Liver (tissue), 9 donors: Measurements from ENCODE around the gene ITPRID2. TPM values are rescaled to one million over a fixed set of nuclear protein-coding genes. Genes with fewer than 3 reads are reported as not detected.

ENCODE experiments used
- DNase-seq: peaks from one replicate; pipeline ENCODE4 v3.0.0-alpha.2; 2017; ENCODE audit warnings: low spot score
- H3K27ac ChIP-seq, 2 donors: one replicate each; pipeline ENCODE4 v1.7.0; 2013; ENCODE audit warnings: inconsistent platforms in 2 of 2, low read length in 2 of 2, control low read depth in 1 of 2, low read depth in 1 of 2, mild to moderate bottlenecking in 1 of 2
- H3K27me3 ChIP-seq, 4 donors: one replicate each; pipeline versions ENCODE4 v1.6.1 to v1.7.0; 2013; ENCODE audit warnings: low read length in 3 of 4, inconsistent platforms in 1 of 4, mild to moderate bottlenecking in 1 of 4, moderate library complexity in 1 of 4; ENCODE audit not compliant: control insufficient read depth in 4 of 4, insufficient read depth in 4 of 4
- H3K36me3 ChIP-seq, 4 donors: one replicate each; pipeline versions ENCODE4 v1.6.1 to v1.7.0; 2013; ENCODE audit warnings: low read length in 3 of 4, mild to moderate bottlenecking in 3 of 4, low read depth in 1 of 4, moderate library complexity in 1 of 4; ENCODE audit not compliant: control insufficient read depth in 4 of 4, insufficient read depth in 3 of 4
- H3K4me1 ChIP-seq, 4 donors: one replicate each; pipeline versions ENCODE4 v1.6.1 to v1.7.0; 2013; ENCODE audit warnings: low read length in 3 of 4, mild to moderate bottlenecking in 3 of 4, moderate library complexity in 1 of 4; ENCODE audit not compliant: control insufficient read depth in 4 of 4, insufficient read depth in 4 of 4
- H3K4me3 ChIP-seq, 3 donors: one replicate each; pipeline versions ENCODE4 v1.6.1 to v1.7.0; 2013; ENCODE audit warnings: low read length in 3 of 3, control low read depth in 1 of 3, low read depth in 1 of 3, mild to moderate bottlenecking in 1 of 3
- H3K9ac ChIP-seq, 2 donors: one replicate each; pipeline ENCODE4 v1.7.0; 2013; ENCODE audit warnings: low read length in 2 of 2, mild to moderate bottlenecking in 2 of 2, moderate library complexity in 2 of 2, control low read depth in 1 of 2, low read depth in 1 of 2
- H3K9me3 ChIP-seq, 4 donors: one replicate each; pipeline versions ENCODE4 v1.6.1 to v1.7.0; 2013; ENCODE audit warnings: low read length in 3 of 4; ENCODE audit not compliant: control insufficient read depth in 4 of 4
- ATF3 ChIP-seq: IDR thresholded peaks from 2 replicates; pipeline ENCODE4 v1.6.1; 2016; ENCODE audit warnings: antibody characterized with exemption
- CTCF ChIP-seq: fragments of 150-350 bp; IDR thresholded peaks from 2 replicates; pipeline ENCODE4 v1.5.1; 2017; ENCODE audit warnings: improper control_type of control experiment, low read depth, low read length; ENCODE audit not compliant: missing input control
- EGR1 ChIP-seq, 2 donors: IDR thresholded peaks; 2 replicates each; pipeline ENCODE4 v1.6.1; 2016 to 2018; ENCODE audit warnings: antibody characterized with exemption in 2 of 2, low read depth in 2 of 2
- FOXA1 ChIP-seq: IDR thresholded peaks from 2 replicates; pipeline ENCODE4 v1.6.1; 2016; ENCODE audit warnings: antibody characterized with exemption
- FOXA2 ChIP-seq: IDR thresholded peaks from 2 replicates; pipeline ENCODE4 v1.6.1; 2016; ENCODE audit warnings: antibody characterized with exemption
- GABPA ChIP-seq, 2 donors: IDR thresholded peaks in 1 of 2; conservative IDR thresholded peaks in 1 of 2; 2 replicates each; pipeline ENCODE4 v1.6.1; 2016; ENCODE audit warnings: antibody characterized with exemption in 2 of 2, mild to moderate bottlenecking in 1 of 2, moderate library complexity in 1 of 2
- HNF4A ChIP-seq, 2 donors: conservative IDR thresholded peaks; 2 replicates each; pipeline ENCODE4 v1.6.1; 2016; ENCODE audit warnings: antibody characterized with exemption in 2 of 2, mild to moderate bottlenecking in 2 of 2
- HNF4G ChIP-seq: IDR thresholded peaks from 2 replicates; pipeline ENCODE4 v1.6.1; 2016; ENCODE audit warnings: antibody characterized with exemption
- JUND ChIP-seq, 2 donors: IDR thresholded peaks; 2 replicates each; pipeline ENCODE4 v1.6.1; 2016; ENCODE audit warnings: antibody characterized with exemption in 2 of 2
- MAX ChIP-seq: IDR thresholded peaks from 2 replicates; pipeline ENCODE4 v1.6.1; 2016; ENCODE audit warnings: antibody characterized with exemption
- REST ChIP-seq: IDR thresholded peaks from 2 replicates; pipeline ENCODE4 v1.6.1; 2016; ENCODE audit warnings: antibody characterized with exemption, mild to moderate bottlenecking
- RXRA ChIP-seq, 2 donors: IDR thresholded peaks; 2 replicates each; pipeline ENCODE4 v1.6.1; 2017 to 2018; ENCODE audit warnings: antibody characterized with exemption in 2 of 2, mild to moderate bottlenecking in 1 of 2
- SP1 ChIP-seq: IDR thresholded peaks from 2 replicates; pipeline ENCODE4 v1.6.1; 2018; ENCODE audit warnings: antibody characterized with exemption, mild to moderate bottlenecking
- TAF1 ChIP-seq: conservative IDR thresholded peaks from 2 replicates; pipeline ENCODE4 v1.6.1; 2016; ENCODE audit warnings: antibody characterized with exemption, mild to moderate bottlenecking
- YY1 ChIP-seq: IDR thresholded peaks from 2 replicates; pipeline ENCODE4 v1.6.1; 2016; ENCODE audit warnings: antibody characterized with exemption, mild to moderate bottlenecking
- ZBTB33 ChIP-seq: IDR thresholded peaks from 2 replicates; pipeline ENCODE4 v1.6.1; 2016; ENCODE audit warnings: antibody characterized with exemption
- WGBS: extraction: QIAGEN DNeasy Blood & Tissue Kit; methylation state at CpG from one replicate; pipeline ENCODE4 v1.1.7; 2013; 5-methylcytosine and 5-hydroxymethylcytosine counted together
- polyA plus RNA-seq, 2 donors: library from polyadenylated mRNA; stranded (reverse) in 1 of 2; unstranded in 1 of 2; fragments of 200-250 nt in 1 of 2; fragments of >200 nt in 1 of 2; fragmentation: Nextera tagmentation in 1 of 2; extraction: Ambion mirVana in 1 of 2; gene quantifications; one replicate each; pipeline versions ENCODE4 v1.2.1 to v1.2.3, GENCODE V29; 2013 to 2015
- total RNA-seq, 2 donors: library from RNA; depleted of rRNA; stranded (reverse); fragments of >200 nt; gene quantifications; one replicate each; pipeline ENCODE4 v1.2.3, GENCODE V29; 2014
- donor health status: healthy.
- donor health status: healthy.
- donor health status: healthy.
- donor health status: healthy.
- donor health status: healthy.

ITPRID2 gene
- total and polyA plus RNA-seq, 4 donors = 31.2 to 145 (median 55.1) TPM

GRCh38 chr2:181957668-181958067, 66.1 kb downstream of the ITPRID2 start:
- no peak overlapping the region for H3K9ac ChIP-seq
- no peaks in the 10 kb centered on the region for H3K36me3 ChIP-seq
- H3K27me3 ChIP-seq = no peaks in the 10 kb centered on the region
- H3K27ac ChIP-seq = no peak overlapping the region
- TF ChIP-seq YY1 = no peak
- TF ChIP-seq JUND (IDR thresholded peaks at IDR 0.05) = no peak
- TF ChIP-seq GABPA (IDR thresholded peaks at IDR 0.05 in 1 of 2, conservative IDR thresholded peaks at IDR 0.05 in 1 of 2) = no peak
- TF ChIP-seq ZBTB33 = no peak
- no peak for TF ChIP-seq EGR1 (IDR thresholded peaks at IDR 0.05; ENCODE audit: low read depth in 2 of 2)
- no peak for TF ChIP-seq TAF1
- TF ChIP-seq FOXA2 = no peak
- TF ChIP-seq RXRA (IDR thresholded peaks at IDR 0.05) = no peak
- TF ChIP-seq FOXA1 = no peak
- TF ChIP-seq REST = no peak
- no peak for TF ChIP-seq ATF3
- TF ChIP-seq CTCF = no peak
- TF ChIP-seq MAX = no peak
- TF ChIP-seq SP1 = no peak
- no peak for TF ChIP-seq HNF4G
- H3K9me3 ChIP-seq = no peaks in the 10 kb centered on the region
- DNase-seq = no peak
- WGBS = 76% methylated on average over 4 of the region's 4 CpGs
- no peak overlapping the region for H3K4me3 ChIP-seq
- peaks cover 0 to 5% (median 3%) of the 10 kb centered on the region in 4 donors for H3K4me1 ChIP-seq

- Histone ChIP-seq H3K4me1 (peaks cover 0 to 5% (median 3%) of the 10 kb centered on the region in 4 donors), H3K27me3 (no peaks in the 10 kb centered on the region), H3K36me3 (no peaks in the 10 kb centered on the region), H3K4me3 (no peak overlapping the region), H3K9ac (no peak overlapping the region), H3K9me3 (no peaks in the 10 kb centered on the region), H3K27ac (no peak overlapping the region)
- DNase-seq = no peak
- TF ChIP-seq HNF4A (conservative IDR thresholded peaks at IDR 0.05) (no peak), FOXA1 (no peak), JUND (IDR thresholded peaks at IDR 0.05) (no peak)
- 94% methylated on average over 1 of the region's 1 CpG for WGBS
These were observed 67.2 kb downstream of the ITPRID2 start for GRCh38 chr2:181958726-181959125.
